SU-DHL-6 (cell line): Measurements from ENCODE around the gene GPR55.

Experiments
- H2AFZ ChIP-seq: fragments of 200-600 bp; sonication (generic); 2 replicates; pipeline ENCODE4 v1.6.1; 2014; ENCODE audit warnings: low read depth, mild to moderate bottlenecking, moderate library complexity, mixed read lengths, antibody characterized with exemption, low read length; ENCODE audit not compliant: severe bottlenecking
- H3F3A ChIP-seq: fragments of 200-600 bp; shearing (Covaris generic); 2 replicates; pipeline ENCODE4 v1.6.0; 2016; ENCODE audit warnings: antibody characterized with exemption, mild to moderate bottlenecking; ENCODE audit not compliant: insufficient read depth
- H3K27ac ChIP-seq: fragments of 200-600 bp; sonication (generic); 2 replicates; pipeline ENCODE4 v1.5.1; 2016; ENCODE audit warnings: low read depth, mild to moderate bottlenecking, low read length, moderate library complexity, mixed read lengths
- H3K27me3 ChIP-seq: fragments of 200-600 bp; sonication (generic), shearing (Covaris generic); 2 replicates; pipeline ENCODE4 v1.6.0; 2014; ENCODE audit warnings: mild to moderate bottlenecking, low read length
- H3K36me3 ChIP-seq: fragments of 200-600 bp; sonication (generic); 2 replicates; pipeline ENCODE4 v1.6.1; 2014; ENCODE audit warnings: mild to moderate bottlenecking, low read length, mixed read lengths
- H3K4me2 ChIP-seq: fragments of 300-600, 200-600 bp; shearing (Covaris generic), sonication (generic); 2 replicates; pipeline ENCODE4 v1.6.0; 2014; ENCODE audit warnings: low read length, low read depth, mild to moderate bottlenecking; ENCODE audit not compliant: poor library complexity, severe bottlenecking
- H3K4me3 ChIP-seq: fragments of 200-600 bp; sonication (generic); 2 replicates; pipeline ENCODE4 v1.5.1; 2014; ENCODE audit warnings: antibody characterized with exemption, low read length, mild to moderate bottlenecking, mixed read lengths; ENCODE audit not compliant: insufficient read depth, poor library complexity, severe bottlenecking
- H3K79me2 ChIP-seq: fragments of 200-600 bp; sonication (generic); 2 replicates; pipeline ENCODE4 v1.6.1; 2014; ENCODE audit warnings: mild to moderate bottlenecking, low read length, moderate library complexity; ENCODE audit not compliant: insufficient read depth
- H3K9ac ChIP-seq: fragments of 200-600 bp; sonication (generic); 2 replicates; pipeline ENCODE4 v1.7.0; 2014; ENCODE audit warnings: mild to moderate bottlenecking, low read length
- H3K9me2 ChIP-seq: fragments of 200-600 bp; sonication (generic); replicated peaks from 2 replicates; pipeline ENCODE4 v1.6.1; 2014; ENCODE audit warnings: low read length; ENCODE audit not compliant: insufficient read depth
- H3K9me3 ChIP-seq: fragments of 200-600 bp; sonication (generic); 2 replicates; pipeline ENCODE4 v1.6.1; 2014; ENCODE audit warnings: low read length, mixed read lengths; ENCODE audit not compliant: insufficient read depth
- H4K20me1 ChIP-seq: fragments of 200-600 bp; sonication (generic); 2 replicates; pipeline ENCODE4 v1.6.1; 2014; ENCODE audit warnings: low read depth, mild to moderate bottlenecking, antibody characterized with exemption, low read length, moderate library complexity, mixed read lengths
- CTCF ChIP-seq: fragments of 200-600 bp; sonication (generic); IDR thresholded peaks from one replicate; pipeline ENCODE4 v1.5.1; 2017; ENCODE audit warnings: antibody characterized with exemption, mild to moderate bottlenecking, low read length, moderate library complexity; ENCODE audit not compliant: insufficient read depth, poor library complexity, severe bottlenecking
- EZH2phosphoT487 ChIP-seq: fragments of 200-600 bp; sonication (generic), shearing (Covaris generic); conservative IDR thresholded peaks from 2 replicates; pipeline ENCODE4 v1.6.1; 2018; ENCODE audit warnings: mild to moderate bottlenecking, antibody characterized with exemption, low read length, moderate library complexity, mixed read lengths

GPR55 gene

DNA sequence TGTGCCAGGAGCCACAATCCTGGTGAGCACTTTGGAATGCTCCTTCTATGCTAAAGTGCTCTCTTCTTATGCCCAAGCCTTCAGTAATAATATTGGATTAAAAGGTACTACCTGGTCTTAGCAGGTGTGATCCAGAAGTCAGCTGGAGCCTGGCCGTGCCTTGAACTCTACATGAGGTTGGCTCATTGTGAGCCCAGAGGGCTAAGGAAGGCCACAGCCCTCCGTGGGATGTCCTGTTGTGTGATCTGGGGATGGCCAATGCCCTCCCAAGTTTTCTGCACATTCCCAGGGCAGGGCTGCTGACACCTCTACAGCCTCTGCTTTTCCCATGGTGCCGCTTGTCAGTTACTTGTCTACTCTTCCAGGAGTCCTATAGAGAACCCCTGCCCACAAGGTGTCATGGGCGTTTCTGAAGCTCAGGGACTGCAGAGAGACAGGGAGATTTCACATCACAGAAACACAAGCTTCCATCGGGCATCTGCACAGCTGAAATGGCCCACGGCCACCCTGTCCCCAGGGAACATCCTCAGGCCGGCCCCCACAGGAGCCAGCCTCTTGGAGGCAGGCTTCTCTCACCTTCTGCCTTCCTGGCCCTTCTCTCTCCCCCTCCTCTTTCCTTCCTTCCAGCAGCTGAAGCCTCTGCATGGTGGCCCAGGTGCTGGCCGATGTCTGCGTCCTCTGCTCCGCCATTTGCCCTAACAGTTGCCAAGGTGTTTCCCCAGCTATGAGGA is 27.3 kb upstream of the GPR55 start:
- no peaks in the 10 kb centered on the region for H3K27me3 ChIP-seq
- H3K9me2 ChIP-seq: no peaks in the 10 kb centered on the region
- H3F3A ChIP-seq: no peaks in the 10 kb centered on the region
- H3K79me2 ChIP-seq: no peaks in the 10 kb centered on the region
- TF ChIP-seq EZH2phosphoT487 (no peak), CTCF (no peak)
- H3K4me2 ChIP-seq: no peak overlapping the region
- H3K27ac ChIP-seq: no peak overlapping the region
- no peak overlapping the region for H3K4me3 ChIP-seq
- H3K36me3 ChIP-seq: no peaks in the 10 kb centered on the region
- no peak overlapping the region for H2AFZ ChIP-seq
- H4K20me1 ChIP-seq: no peaks in the 10 kb centered on the region
- H3K9me3 ChIP-seq: no peaks in the 10 kb centered on the region
- no peak overlapping the region for H3K9ac ChIP-seq

DNA sequence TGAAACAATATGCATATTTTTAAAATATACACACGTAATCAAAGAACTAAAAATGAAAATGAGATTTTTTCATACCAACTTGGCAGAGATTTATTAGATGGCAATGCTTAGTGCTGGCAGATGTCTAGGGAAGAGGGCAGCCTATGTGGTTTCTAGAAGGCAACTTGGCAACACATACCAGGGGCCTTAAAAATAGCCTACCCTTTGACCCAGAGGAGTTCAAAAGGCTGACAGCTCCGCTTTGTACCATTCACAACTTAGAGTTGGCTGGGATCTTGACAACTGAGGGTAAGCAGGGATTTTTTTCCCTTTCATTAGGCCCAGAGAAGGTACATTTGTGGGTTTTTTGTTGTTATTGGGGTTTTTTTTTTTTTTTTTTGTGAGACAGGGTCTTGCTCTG is 26.4 kb upstream of the GPR55 start:
- H3K36me3 ChIP-seq: no peaks in the 10 kb centered on the region
- no peaks in the 10 kb centered on the region for H3K9me2 ChIP-seq
- H2AFZ ChIP-seq: no peak overlapping the region
- H3K79me2 ChIP-seq: no peaks in the 10 kb centered on the region
- H3F3A ChIP-seq: no peaks in the 10 kb centered on the region
- H3K4me3 ChIP-seq: no peak overlapping the region
- H4K20me1 ChIP-seq: no peaks in the 10 kb centered on the region
- no peak overlapping the region for H3K27ac ChIP-seq
- H3K27me3 ChIP-seq: no peaks in the 10 kb centered on the region
- no peaks in the 10 kb centered on the region for H3K9me3 ChIP-seq
- no peak for TF ChIP-seq CTCF
- TF ChIP-seq EZH2phosphoT487: no peak
- H3K4me2 ChIP-seq: no peak overlapping the region
- H3K9ac ChIP-seq: no peak overlapping the region

DNA sequence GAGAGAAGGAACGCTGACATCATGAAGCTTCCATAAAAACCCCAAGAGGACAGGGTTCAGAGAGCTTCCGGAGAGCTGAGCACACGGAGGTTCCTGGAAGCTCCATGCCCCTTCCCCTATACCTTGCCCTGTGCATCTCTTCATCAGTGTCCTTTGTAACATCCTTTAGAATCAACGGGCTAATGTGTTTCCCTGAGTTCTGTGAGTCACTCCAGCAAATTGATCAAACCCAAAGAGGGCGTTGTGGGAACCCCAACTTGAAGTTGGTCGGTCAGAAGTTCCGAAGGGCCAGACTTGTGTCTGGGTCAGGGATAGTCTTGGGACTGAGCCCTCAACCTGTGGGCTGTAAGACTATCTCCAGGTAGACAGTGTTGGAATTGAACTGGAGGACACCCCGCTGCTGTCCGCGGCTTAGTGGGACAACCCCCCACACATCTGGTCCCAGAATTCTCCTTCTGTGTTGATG is 25.9 kb upstream of the GPR55 start:
- Histone ChIP-seq H4K20me1 (no peaks in the 10 kb centered on the region), H3K9me2 (no peaks in the 10 kb centered on the region), H3K79me2 (no peaks in the 10 kb centered on the region), H3K4me3 (no peak overlapping the region), H3K27me3 (no peaks in the 10 kb centered on the region), H3K9ac (no peak overlapping the region), H3F3A (no peaks in the 10 kb centered on the region), H3K27ac (no peak overlapping the region), H3K9me3 (no peaks in the 10 kb centered on the region), H3K36me3 (no peaks in the 10 kb centered on the region), H3K4me2 (no peak overlapping the region), H2AFZ (no peak overlapping the region)
- TF ChIP-seq EZH2phosphoT487 (no peak), CTCF (no peak)
